IMR-90 (cell line): Measurements from ENCODE around the gene LIN52. TPM values are rescaled to one million over a fixed set of nuclear protein-coding genes. Genes with fewer than 3 reads are reported as not detected.

Experiments
- ATAC-seq: fragments of 200-7000 bp; cut with Tn5 transposase; 2 replicates; pipeline ENCODE4 v1.9.1; 2020; ENCODE audit warnings: low read depth, mild to moderate bottlenecking, moderate library complexity
- BruUV-seq: library from RNA; stranded (reverse); fragments of 400-500 nt; replicated peaks from 2 replicates; lab custom pipeline; 2021; lab: Mats Ljungman, UMichigan
- CTCF ChIA-PET: fragments of 300-600 bp; formaldehyde crosslinking; extraction: SDS; loops from one replicate; lab custom pipeline; 2021; ENCODE audit warnings: antibody characterized with exemption; lab: Yijun Ruan, JAX
- POLR2A ChIA-PET: fragments of 300-600 bp; sonication (Branson Sonifier 250); formaldehyde crosslinking; loops from one replicate; lab custom pipeline; 2022; ENCODE audit warnings: antibody characterized with exemption; ENCODE audit not compliant: unreplicated experiment; lab: Charles Lee
- DNase-seq: peaks from one replicate; pipeline ENCODE4 v3.0.0; 2013
- H2AFZ ChIP-seq: replicated peaks from 2 replicates; pipeline ENCODE3; 2013; ENCODE audit warnings: low read length, mild to moderate bottlenecking; ENCODE audit not compliant: poor library complexity
- H2AK5ac ChIP-seq: 2 replicates; pipeline ENCODE4 v1.6.1; 2013; ENCODE audit warnings: low read depth, low read length, inconsistent platforms
- H2AK9ac ChIP-seq: replicated peaks from 2 replicates; pipeline ENCODE3; 2013; ENCODE audit warnings: mild to moderate bottlenecking, low read depth, low read length, moderate library complexity; ENCODE audit not compliant: poor library complexity
- H2BK120ac ChIP-seq: 2 replicates; pipeline ENCODE4 v1.6.1; 2013; ENCODE audit warnings: low read depth, low read length, inconsistent platforms
- H2BK15ac ChIP-seq: 3 replicates; pipeline ENCODE4 v1.6.1; 2013; ENCODE audit warnings: low read depth, low read length, inconsistent platforms
- H2BK20ac ChIP-seq: 2 replicates; pipeline ENCODE4 v1.6.1; 2013; ENCODE audit warnings: low read depth, mild to moderate bottlenecking, inconsistent platforms, low read length, moderate library complexity
- H2BK5ac ChIP-seq: 2 replicates; pipeline ENCODE4 v1.6.1; 2013; ENCODE audit warnings: mild to moderate bottlenecking, low read depth, low read length, inconsistent platforms; ENCODE audit not compliant: poor library complexity, severe bottlenecking
- H3K14ac ChIP-seq: replicated peaks from 2 replicates; pipeline ENCODE4 v1.6.1; 2013; ENCODE audit warnings: low read depth, low read length, inconsistent platforms
- H3K18ac ChIP-seq: 2 replicates; pipeline ENCODE4 v1.6.1; 2013; ENCODE audit warnings: low read depth, low read length, control low read depth
- H3K23ac ChIP-seq: 2 replicates; pipeline ENCODE4 v1.6.1; 2013; ENCODE audit warnings: low read depth, low read length, inconsistent platforms
- H3K27ac ChIP-seq: 2 replicates; pipeline ENCODE4 v1.5.1; 2013; ENCODE audit warnings: mild to moderate bottlenecking, control low read depth, low read length; ENCODE audit not compliant: insufficient read depth
- H3K27me3 ChIP-seq: 2 replicates; pipeline ENCODE4 v1.6.1; 2013; ENCODE audit warnings: low read length; ENCODE audit not compliant: control insufficient read depth, insufficient read depth
- H3K36me3 ChIP-seq: 2 replicates; pipeline ENCODE4 v1.6.1; 2013; ENCODE audit warnings: low read length, mixed read lengths; ENCODE audit not compliant: control insufficient read depth, insufficient read depth
- H3K4ac ChIP-seq: 2 replicates; pipeline ENCODE4 v1.6.1; 2013; ENCODE audit warnings: low read depth, low read length, inconsistent platforms
- H3K4me1 ChIP-seq: 2 replicates; pipeline ENCODE4 v1.6.1; 2013; ENCODE audit warnings: low read length, mixed read lengths; ENCODE audit not compliant: control insufficient read depth, insufficient read depth
- H3K4me2 ChIP-seq: 2 replicates; pipeline ENCODE4 v1.6.1; 2013; ENCODE audit warnings: low read depth, mild to moderate bottlenecking, control low read depth, low read length, moderate library complexity
- H3K4me3 ChIP-seq: 2 replicates; pipeline ENCODE4 v1.5.1; 2013; ENCODE audit warnings: low read depth, mild to moderate bottlenecking, control low read depth, low read length, moderate library complexity; ENCODE audit not compliant: insufficient read depth
- H3K56ac ChIP-seq: 2 replicates; pipeline ENCODE4 v1.6.1; 2013; ENCODE audit warnings: low read length, inconsistent platforms; ENCODE audit not compliant: insufficient read depth; ENCODE audit errors: extremely low read depth
- H3K79me1 ChIP-seq, 2 experiments: 2 replicates each; pipeline ENCODE4 v1.6.1; 2013; ENCODE audit warnings: low read length in 2 of 2, inconsistent platforms in 1 of 2, low read depth in 1 of 2
- H3K9ac ChIP-seq: 2 replicates; pipeline ENCODE4 v1.6.1; 2013; ENCODE audit warnings: low read depth, low read length, control low read depth
- H3K9me1 ChIP-seq: 2 replicates; pipeline ENCODE4 v1.6.1; 2013; ENCODE audit warnings: low read length, inconsistent platforms; ENCODE audit not compliant: insufficient read depth
- H3K9me3 ChIP-seq: 2 replicates; pipeline ENCODE4 v1.6.1; 2013; ENCODE audit warnings: low read length; ENCODE audit not compliant: control insufficient read depth, insufficient read depth
- H4K20me1 ChIP-seq: 2 replicates; pipeline ENCODE4 v1.6.1; 2013; ENCODE audit warnings: low read length, inconsistent platforms; ENCODE audit not compliant: insufficient read depth
- H4K5ac ChIP-seq: 2 replicates; pipeline ENCODE4 v1.6.1; 2013; ENCODE audit warnings: mild to moderate bottlenecking, low read depth, low read length, control low read depth
- H4K8ac ChIP-seq, 2 experiments: 2 replicates each; pipeline ENCODE4 v1.6.1; 2013; ENCODE audit warnings: low read depth in 2 of 2, low read length in 2 of 2, control low read depth in 1 of 2, inconsistent platforms in 1 of 2
- H4K91ac ChIP-seq: 2 replicates; pipeline ENCODE4 v1.6.1; 2013; ENCODE audit warnings: low read depth, low read length, inconsistent platforms; ENCODE audit not compliant: insufficient read depth
- BHLHE40 ChIP-seq: fragments of 150-350 bp; IDR thresholded peaks from 2 replicates; pipeline ENCODE4 v1.6.1; 2016; ENCODE audit warnings: mild to moderate bottlenecking, low read depth, low read length
- CHD1 ChIP-seq: IDR thresholded peaks from 2 replicates; pipeline ENCODE4 v1.6.1; 2012; ENCODE audit warnings: low read depth, low read length, improper control_type of control experiment
- CTCF ChIP-seq: conservative IDR thresholded peaks from 2 replicates; pipeline ENCODE4 v1.5.1; 2012; ENCODE audit warnings: mild to moderate bottlenecking, low read depth, low read length, improper control_type of control experiment
- FOS ChIP-seq: fragments of 150-350 bp; IDR thresholded peaks from 2 replicates; pipeline ENCODE4 v1.6.1; 2016; ENCODE audit warnings: low read depth, low read length
- MAFK ChIP-seq: IDR thresholded peaks from 2 replicates; pipeline ENCODE4 v1.6.1; 2012; ENCODE audit warnings: low read depth, low read length, improper control_type of control experiment
- MAZ ChIP-seq: IDR thresholded peaks from 2 replicates; pipeline ENCODE4 v1.6.1; 2012; ENCODE audit warnings: low read depth, mild to moderate bottlenecking, low read length, improper control_type of control experiment, moderate library complexity, borderline replicate concordance
- MXI1 ChIP-seq: IDR thresholded peaks from 2 replicates; pipeline ENCODE4 v1.6.1; 2012; ENCODE audit warnings: low read depth, mild to moderate bottlenecking, low read length, moderate library complexity, borderline replicate concordance
- NFE2L2 ChIP-seq: fragments of 150-350 bp; IDR thresholded peaks from 2 replicates; pipeline ENCODE4 v1.6.1; 2016; ENCODE audit warnings: low read depth, mild to moderate bottlenecking, low read length
- RAD21 ChIP-seq: IDR thresholded peaks from 2 replicates; pipeline ENCODE4 v1.6.1; 2012; ENCODE audit warnings: low read length, improper control_type of control experiment
- RCOR1 ChIP-seq: IDR thresholded peaks from 2 replicates; pipeline ENCODE4 v1.6.1; 2012; ENCODE audit warnings: mild to moderate bottlenecking, low read length, improper control_type of control experiment; ENCODE audit not compliant: insufficient replicate concordance
- RFX5 ChIP-seq: IDR thresholded peaks from 2 replicates; pipeline ENCODE4 v1.8.0; 2012; ENCODE audit warnings: low read depth, mild to moderate bottlenecking, low read length, moderate library complexity
- SMC3 ChIP-seq: fragments of 150-350 bp; IDR thresholded peaks from 2 replicates; pipeline ENCODE4 v1.6.1; 2016; ENCODE audit warnings: low read depth, mild to moderate bottlenecking, antibody characterized with exemption, low read length, moderate library complexity
- WGBS, 2 experiments: methylation state at CpG; one replicate each; pipeline versions ENCODE4 v1.1.5 to v1.1.7; 2013; ENCODE audit warnings: missing lambda C conversion rate in 2 of 2; ENCODE audit not compliant: insufficient read length in 1 of 2; ENCODE audit errors: extremely low coverage in 2 of 2; 5-methylcytosine and 5-hydroxymethylcytosine counted together
- dilution Hi-C: fragments of 300-500 bp; cut with HindIII; formaldehyde crosslinking; loops from one replicate; pipeline ENCODE4 v1.14.3; 2018; ENCODE audit warnings: low sequenced_read_pairs; ENCODE audit not compliant: unreplicated experiment
- in situ Hi-C: fragments of 300-500 bp; cut with MboI; formaldehyde crosslinking; loops from 3 replicates; pipeline ENCODE4 v1.14.3; 2019; ENCODE audit warnings: low sequenced_read_pairs, inconsistent platforms, mixed read lengths
- intact Hi-C: fragments of 100-400 bp; cut with micrococcal nuclease; formaldehyde crosslinking; loops from 2 replicates; pipeline ENCODE4 v1.10.0; 2022
- polyA plus RNA-seq, 3 experiments: library from polyadenylated mRNA; depleted of rRNA; stranded (reverse); fragments of >200 nt; gene quantifications; 2 replicates each; pipeline ENCODE4 v1.2.3, GENCODE V29; 2012; ENCODE audit warnings: low replicate concordance in 1 of 3
- total RNA-seq: library from RNA; depleted of rRNA; stranded (reverse); fragments of >200 nt; gene quantifications from 2 replicates; pipeline ENCODE4 v1.2.3, GENCODE V29; 2012

LIN52 gene
- total and polyA plus RNA-seq, 2 of the 4 experiments (the other 2 are of a cell fraction), result 6.1 to 11.5 TPM

- intact Hi-C loops (no loop called here), dilution Hi-C loops (no loop called here), in situ Hi-C loops (no loop called here)
- TF ChIP-seq MXI1, result no peak
- TF ChIP-seq MAFK, result no peak
- TF ChIP-seq RFX5, result no peak
- no peak for TF ChIP-seq CTCF
- TF ChIP-seq NFE2L2, result no peak
- no peak for TF ChIP-seq CHD1
- TF ChIP-seq SMC3, result no peak
- TF ChIP-seq RCOR1, result no peak
- no peak for TF ChIP-seq FOS
- TF ChIP-seq MAZ, result no peak
- TF ChIP-seq RAD21, result no peak
- no peak for TF ChIP-seq BHLHE40
- no peaks in the 10 kb centered on the region for H4K20me1 ChIP-seq
- no peak overlapping the region for H2BK120ac ChIP-seq
- H3K23ac ChIP-seq, result no peak overlapping the region
- H2AK5ac ChIP-seq, result no peak overlapping the region
- H3K4me1 ChIP-seq, result peaks cover 2% of the 10 kb centered on the region
- ChIA-PET POLR2A (no interaction called here), CTCF (no interaction called here)
- H3K9me1 ChIP-seq, result no peaks in the 10 kb centered on the region
- no peak for ATAC-seq
- H2BK15ac ChIP-seq, result no peak overlapping the region
- H3K4ac ChIP-seq, result no peak overlapping the region
- no peak overlapping the region for H3K4me2 ChIP-seq
- H2AK9ac ChIP-seq, result no peak overlapping the region
- no CpG with 5 or more reads among the region's 4 CpGs for WGBS, 2 experiments
- H3K36me3 ChIP-seq, result no peaks in the 10 kb centered on the region
- H3K14ac ChIP-seq, result no peak overlapping the region
- H2AFZ ChIP-seq, result no peak overlapping the region
- no peak overlapping the region for H3K56ac ChIP-seq
- BruUV-seq, result no TSS peak
- no peak overlapping the region for H2BK5ac ChIP-seq
- no peak overlapping the region for H4K5ac ChIP-seq
- DNase-seq, result no peak
- no peak overlapping the region for H4K8ac ChIP-seq
- no peak overlapping the region for H4K91ac ChIP-seq
- H3K9me3 ChIP-seq, result no peaks in the 10 kb centered on the region
- H3K4me3 ChIP-seq, result no peak overlapping the region
- peaks cover 5 to 20% of the 10 kb centered on the region in 2 experiments; a peak in 3 of 4 replicates for H3K79me1 ChIP-seq
- H3K18ac ChIP-seq, result no peak overlapping the region
- H3K9ac ChIP-seq, result no peak overlapping the region
- no peak overlapping the region for H3K27ac ChIP-seq
- no peaks in the 10 kb centered on the region for H3K27me3 ChIP-seq
- H2BK20ac ChIP-seq, result no peak overlapping the region
Measured at GRCh38 chr14:74080820-74081460, 3.8 kb upstream of the LIN52 start.
